Measurements from ENCODE around the gene LRRC32.

Gene LRRC32

GRCh38 chr11:76662656-76663485, 7.7 kb downstream of the LRRC32 start:
- no peak for DNase-seq (ENCODE audit: low spot score)

DNA sequence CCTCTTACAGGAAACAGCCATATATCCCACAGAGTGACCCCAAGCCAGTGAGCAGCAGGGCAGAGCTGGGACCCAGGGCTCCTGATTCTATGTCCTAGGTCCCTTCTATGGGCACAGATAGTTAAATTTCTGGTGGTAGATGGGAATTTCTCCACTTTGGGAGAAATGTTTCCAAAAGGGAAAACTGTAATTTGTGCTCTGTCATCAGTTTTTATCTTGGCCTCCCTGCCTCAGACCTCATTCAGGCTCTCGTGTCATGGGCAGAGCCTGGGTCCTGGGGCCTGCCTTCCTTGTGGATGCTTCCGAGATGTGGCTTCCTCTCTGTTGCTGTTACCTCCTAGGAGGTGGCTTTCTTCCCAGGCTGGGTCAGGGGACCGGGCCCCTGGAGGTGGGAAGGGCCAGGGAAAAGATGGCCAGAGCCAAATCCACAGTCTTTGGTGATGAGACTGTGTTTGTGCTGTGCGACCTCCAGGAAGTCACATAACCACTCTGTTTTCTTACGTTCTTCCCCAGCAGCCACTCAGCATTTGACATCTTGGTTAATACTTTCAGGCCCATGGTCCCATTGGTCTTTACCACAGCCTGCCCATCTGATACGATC, 8.6 kb downstream of the LRRC32 start:
- DNase-seq (ENCODE audit: low spot score), result no peak

DNA sequence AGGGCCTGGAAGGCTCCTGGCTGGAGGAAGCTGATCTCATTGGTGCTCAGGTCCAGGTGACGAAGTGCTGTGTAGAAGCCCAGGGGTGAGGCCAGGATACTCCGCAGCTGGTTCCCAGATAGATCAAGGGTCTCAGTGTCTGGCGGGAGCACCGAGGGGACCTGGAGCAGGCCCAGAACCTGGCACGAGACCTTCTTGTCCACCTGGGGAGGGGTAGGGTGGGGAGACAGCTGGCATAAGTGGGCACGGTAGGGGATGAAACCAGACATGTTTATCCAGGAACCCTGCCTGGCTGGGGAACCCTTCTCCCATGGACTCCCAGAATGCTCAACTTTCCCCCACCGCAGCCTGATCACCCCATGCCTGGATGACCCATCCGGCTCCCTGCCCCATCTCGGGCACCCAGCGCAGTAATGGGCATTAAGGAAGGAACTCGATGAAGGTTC, 9.2 kb downstream of the LRRC32 start:
- no peak for DNase-seq (ENCODE audit: low spot score)

GRCh38 chr11:76660533-76661305, 9.8 kb downstream of the LRRC32 start:
- DNase-seq (ENCODE audit: low spot score), result no peak

DNA sequence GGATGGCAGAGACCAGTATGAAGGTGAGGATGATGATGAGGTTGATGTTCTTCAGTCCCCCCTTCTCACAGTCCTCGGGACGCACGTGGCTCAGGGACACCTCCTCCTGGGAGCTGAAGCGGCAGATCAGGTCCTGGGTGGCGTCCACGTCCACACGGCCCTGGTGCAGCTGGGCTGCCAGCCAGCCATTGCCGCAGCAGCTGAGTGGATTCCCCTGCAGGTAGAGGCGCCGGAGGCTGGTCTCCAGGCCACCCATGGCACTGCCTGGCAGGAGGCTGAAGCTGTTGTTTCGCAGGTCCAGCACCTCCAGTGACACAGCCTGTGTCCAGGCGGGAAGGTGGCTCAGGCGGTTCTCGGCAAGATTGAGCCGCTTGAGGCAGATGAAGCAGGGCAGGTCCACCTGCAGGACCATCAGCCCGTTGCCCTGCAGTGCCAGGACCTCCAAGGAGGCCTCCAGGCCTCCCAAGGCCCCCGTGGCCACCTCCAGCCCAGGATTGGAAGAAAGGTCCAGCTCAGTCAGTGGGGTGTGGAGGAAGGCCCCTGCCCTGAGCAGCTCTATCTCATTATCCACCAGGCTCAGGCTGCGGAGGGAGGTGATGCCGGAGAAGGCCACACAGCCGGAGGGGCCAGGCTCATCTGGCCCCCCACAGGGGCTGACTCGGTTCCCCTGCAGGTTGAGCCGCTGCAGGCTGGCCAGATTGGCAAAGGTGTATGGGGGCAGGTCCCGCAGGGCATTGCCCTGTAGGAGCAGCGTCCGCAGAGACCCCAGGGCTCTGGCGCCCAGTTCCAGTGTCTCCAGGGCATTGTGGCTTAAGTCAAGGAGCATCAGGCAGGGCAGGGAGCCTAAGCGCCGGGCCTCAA, 10.6 kb downstream of the LRRC32 start:
- no peak for DNase-seq (ENCODE audit: low spot score)

GRCh38 chr11:76658651-76659650, 11.6 kb downstream of the LRRC32 start:
- no peak for DNase-seq (ENCODE audit: low spot score)

GRCh38 chr11:76658231-76658630, 12.3 kb downstream of the LRRC32 start:
- DNase-seq (ENCODE audit: low spot score), result no peak

DNA sequence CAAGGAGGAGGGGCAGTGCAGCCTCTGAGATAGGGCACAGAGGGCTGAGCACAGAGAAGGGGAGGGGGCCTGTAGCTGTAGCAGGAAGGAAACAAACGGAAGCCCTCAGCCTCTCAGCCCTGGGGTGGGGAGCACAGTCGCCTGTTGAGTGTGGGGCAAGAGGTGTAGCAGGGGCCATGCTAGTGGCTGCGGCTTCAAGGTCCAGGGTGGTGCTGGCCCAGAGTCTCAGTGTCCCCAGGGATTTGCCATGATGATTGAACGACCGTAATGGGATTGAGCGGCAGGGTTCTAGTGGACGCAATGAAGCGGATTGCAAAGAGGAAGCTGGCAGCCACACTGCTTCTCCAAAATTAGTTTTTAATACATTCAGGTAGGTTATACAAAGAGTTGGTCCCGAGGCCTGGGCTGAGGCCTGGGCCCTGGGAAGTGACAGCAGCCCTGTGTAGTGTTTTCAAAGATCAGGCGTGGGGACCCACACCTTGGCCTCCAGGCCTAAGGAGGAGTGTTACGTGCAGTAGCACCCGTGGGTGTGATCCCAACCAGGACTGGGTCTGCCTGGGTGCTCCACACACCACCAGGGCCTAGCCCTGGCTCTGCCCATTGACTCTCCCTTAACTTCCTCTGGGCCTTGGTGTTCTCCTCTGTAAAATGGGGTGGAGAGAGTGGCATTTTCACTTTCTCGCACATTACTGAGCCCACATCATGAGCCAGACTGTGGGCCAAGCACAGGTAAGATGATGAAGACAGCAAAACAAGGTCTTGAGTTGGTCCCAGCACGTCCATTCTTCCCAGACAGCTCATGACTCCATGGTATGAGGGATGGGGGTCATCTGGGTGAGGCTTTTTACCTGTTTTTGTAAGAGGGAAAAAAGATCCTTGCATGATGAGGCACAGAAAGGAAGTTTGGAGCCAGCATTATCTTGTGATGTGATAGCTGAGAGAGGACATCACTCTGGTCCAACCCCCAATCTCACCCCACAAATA, 13.1 kb downstream of the LRRC32 start:
- DNase-seq (ENCODE audit: low spot score), result no peak

GRCh38 chr11:76656571-76657081, 13.9 kb downstream of the LRRC32 start:
- DNase-seq (ENCODE audit: low spot score), result no peak

- DNase-seq (ENCODE audit: low spot score), result no peak
Measured at GRCh38 chr11:76656050-76656531, 14.5 kb downstream of the LRRC32 start.

DNA sequence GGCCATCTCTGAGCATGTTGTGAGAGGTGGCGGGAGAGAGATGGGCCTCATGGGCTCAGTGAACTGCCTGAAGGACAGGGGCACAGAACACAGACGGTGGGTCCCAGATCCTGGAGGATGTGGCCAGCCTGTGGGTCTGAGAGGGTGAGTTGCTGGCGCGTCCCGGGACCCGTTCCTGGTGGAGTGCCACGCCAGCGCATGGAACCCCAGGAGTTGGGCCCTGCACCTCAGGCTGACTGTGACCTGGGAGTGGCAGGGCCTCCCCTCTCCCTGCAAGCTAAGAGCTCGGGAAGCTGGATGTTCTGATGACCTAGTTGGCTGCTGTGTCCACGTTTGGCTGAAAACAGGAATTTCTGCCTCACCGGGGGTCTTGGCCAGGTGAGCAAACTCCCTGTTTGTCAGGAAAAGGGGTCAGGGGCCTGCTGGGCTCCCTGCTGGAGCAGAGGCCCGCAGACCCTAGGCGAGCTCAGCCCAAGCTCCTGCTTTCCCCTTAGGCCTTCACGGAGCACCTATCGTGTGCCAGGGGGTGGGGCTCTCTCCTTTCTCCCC, 15.0 kb downstream of the LRRC32 start:
- no peak for DNase-seq (ENCODE audit: low spot score)

DNA sequence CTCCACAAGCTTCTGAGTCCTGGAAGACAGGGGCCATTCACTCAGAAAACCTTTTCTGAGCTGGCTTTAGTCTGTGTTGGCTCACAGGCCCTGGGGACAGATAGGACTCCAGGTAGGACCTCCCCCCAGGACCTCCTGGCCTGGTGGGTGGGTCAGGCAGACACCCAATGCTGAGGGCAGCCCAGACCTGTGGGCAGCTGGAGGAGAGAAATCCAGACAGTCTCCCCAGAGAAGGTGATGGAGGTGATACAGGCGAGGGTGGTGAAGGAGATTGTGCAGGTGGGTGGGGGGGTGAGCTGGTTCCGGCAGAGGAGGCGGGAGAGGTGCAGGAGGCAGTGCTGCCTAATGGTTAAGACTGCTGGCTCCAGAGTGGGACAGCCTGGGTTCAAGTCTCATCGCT, 15.6 kb downstream of the LRRC32 start:
- no peak for DNase-seq (ENCODE audit: low spot score)

DNA sequence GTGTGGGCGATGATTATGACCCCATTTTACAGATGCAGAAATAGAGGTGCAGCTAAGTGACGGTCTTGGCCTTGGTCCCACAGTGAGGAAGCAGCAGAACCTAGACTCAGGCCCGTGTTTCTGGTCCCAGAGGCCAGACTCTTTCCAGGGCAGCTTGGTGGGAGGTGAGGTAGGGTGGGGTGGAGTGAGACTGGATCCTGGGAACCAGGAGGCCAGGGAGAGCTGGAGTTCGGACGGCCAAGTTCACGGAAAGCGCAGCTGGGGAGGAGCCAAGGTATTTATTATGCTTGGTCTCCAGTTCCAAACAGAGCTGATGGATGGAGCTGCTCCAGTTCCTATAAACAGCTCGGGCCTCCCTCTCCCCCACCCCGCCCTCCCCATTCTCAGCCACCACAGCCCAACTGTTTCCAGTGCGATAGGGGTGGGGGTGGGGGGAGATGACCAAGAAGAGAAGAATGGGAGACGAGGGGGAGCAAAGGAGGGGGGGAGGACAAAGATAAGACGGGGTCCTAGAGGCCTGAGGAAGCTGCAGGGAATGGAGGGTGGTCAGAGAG, 16.2 kb downstream of the LRRC32 start:
- DNase-seq (ENCODE audit: low spot score), result no peak

DNA sequence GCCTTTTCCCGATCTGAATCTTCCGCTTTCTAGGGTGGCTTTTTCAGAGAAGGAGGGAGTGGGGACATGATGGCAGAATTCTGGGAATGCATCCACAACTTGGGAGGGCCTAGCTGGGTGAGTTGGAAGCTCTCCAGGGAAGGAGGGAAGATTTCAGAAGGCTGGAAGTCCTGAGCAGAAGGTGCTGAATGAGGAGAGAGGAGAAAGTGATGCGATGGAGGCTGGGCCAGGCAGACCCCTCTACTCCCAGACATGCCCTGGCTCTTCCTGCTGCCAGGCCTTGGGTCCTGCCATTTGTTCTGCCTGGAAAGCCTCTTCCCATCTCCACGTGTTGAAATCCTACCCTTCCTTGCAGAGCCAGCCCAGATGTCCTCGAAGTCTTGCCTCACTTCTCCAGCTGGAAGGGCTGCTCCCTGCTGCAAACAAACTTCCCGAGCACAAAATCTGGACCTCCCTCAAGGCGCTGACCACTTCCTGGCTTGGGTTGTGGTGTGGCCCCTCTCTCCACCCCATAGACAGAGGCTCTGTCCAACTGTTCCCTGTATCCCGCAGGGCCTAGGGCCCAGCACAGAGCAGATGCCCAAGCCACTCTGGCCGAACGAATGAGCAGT, 16.8 kb downstream of the LRRC32 start:
- DNase-seq (ENCODE audit: low spot score), result no peak

DNA sequence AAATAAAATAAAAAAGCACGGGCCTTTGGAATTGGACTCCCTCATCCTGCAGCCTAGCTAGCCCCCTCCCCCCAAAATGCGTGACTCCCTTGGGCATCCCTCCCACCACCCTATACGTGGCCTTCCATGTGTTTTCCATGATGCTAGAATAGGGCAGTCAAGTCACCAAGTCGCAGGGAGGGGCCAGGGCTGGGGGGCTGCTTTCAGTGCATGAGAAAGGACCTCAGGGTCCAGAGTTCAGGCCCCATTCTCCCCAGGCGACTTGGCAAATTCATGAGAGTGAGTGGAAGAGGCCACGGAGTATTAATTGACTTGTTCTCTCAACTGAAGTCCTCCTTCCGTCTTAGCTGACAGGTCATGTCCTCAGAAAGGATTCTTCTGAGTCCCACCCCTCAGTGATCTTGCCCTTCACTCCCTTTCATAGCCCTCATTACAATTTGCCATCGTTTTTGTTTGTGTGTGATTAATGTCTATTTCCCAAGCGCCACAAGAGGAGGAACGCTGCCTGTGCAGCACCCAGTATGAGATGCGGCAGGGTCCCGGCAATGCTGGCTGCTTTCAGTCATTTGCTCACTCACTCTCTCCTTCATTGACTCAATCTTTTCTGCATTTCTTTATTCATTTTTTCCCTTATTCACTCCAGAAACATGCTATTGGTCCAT, 17.4 kb downstream of the LRRC32 start:
- no peak for DNase-seq (ENCODE audit: low spot score)

DNA sequence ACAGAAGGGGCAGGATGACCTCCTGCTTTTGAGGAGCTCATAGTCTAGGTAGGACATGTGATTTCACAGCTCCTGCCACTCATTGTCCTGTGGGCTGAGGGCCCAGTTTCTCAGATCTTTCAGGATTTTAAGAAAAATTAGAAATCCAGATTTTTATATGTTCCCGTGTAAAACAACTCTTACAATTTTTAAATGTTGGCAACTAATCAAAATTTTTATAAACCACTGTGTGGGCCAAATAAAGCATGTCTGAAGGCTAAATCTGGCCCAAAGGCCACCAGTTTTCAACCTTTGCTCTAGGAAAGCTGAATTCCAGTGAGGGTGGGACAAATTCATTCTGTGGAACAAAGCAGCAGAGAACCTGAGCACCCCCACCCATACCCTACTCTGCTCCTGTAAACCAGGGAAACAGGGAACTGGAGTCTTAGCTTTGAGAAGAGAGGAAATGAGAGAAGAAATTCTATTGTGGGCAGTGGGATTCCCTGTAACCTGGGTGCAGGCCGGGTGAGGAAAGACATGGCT, 20.6 kb downstream of the LRRC32 start:
- no peak for DNase-seq (ENCODE audit: low spot score)

DNA sequence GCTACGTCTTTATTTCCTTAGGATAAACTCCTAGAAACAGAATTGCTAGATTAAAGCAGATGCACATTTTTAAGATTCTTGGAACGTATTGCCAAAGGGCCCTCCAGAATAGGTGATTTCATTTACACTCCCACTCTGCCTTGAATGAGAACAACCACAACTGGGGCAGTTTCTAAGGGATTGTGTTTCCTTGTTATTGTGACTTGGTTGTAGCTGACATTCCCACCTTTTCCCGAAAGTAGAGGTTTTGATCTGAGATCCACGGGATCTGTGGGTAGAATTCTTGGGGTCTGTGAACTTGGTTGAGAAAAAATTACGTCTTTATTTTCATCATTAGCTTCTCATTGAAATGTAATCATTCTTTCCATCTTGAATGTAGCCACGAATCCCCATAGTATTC, 21.5 kb downstream of the LRRC32 start:
- DNase-seq (ENCODE audit: low spot score), result no peak

Data from D341Med (cell line).